Body of pancreas (tissue), 4 donors: ENCODE data around the gene DYSF.

Experiments
- CTCF ChIP-seq, 7 experiments: fragments of 450-650 bp in 4 of 7; fragments of 200-600 bp in 3 of 7; sonication (generic) in 3 of 7; IDR thresholded peaks; one replicate each; pipeline ENCODE4 v1.5.1; 2016 to 2019; ENCODE audit warnings: antibody characterized with exemption in 7 of 7
- POLR2A ChIP-seq, 3 donors: fragments of 450-650 bp; IDR thresholded peaks; one replicate each; pipeline ENCODE4 v1.6.1; 2016; ENCODE audit warnings: antibody characterized with exemption in 3 of 3, mild to moderate bottlenecking in 2 of 3

GRCh38 chr2:71724793-71725192, 271.4 kb downstream of the DYSF start:
- TF ChIP-seq CTCF (IDR thresholded peaks at IDR 0.05) (no peak), POLR2A (IDR thresholded peaks at IDR 0.05) (no peak)
